ENCODE data around the gene TSC22D1. TPM values are rescaled to one million over a fixed set of nuclear protein-coding genes. Genes with fewer than 3 reads are reported as not detected.

The TSC22D1 gene
- total RNA-seq, 4 donors from 2014 or later, result 48.8 to 138 (median 92.7) TPM

DNA sequence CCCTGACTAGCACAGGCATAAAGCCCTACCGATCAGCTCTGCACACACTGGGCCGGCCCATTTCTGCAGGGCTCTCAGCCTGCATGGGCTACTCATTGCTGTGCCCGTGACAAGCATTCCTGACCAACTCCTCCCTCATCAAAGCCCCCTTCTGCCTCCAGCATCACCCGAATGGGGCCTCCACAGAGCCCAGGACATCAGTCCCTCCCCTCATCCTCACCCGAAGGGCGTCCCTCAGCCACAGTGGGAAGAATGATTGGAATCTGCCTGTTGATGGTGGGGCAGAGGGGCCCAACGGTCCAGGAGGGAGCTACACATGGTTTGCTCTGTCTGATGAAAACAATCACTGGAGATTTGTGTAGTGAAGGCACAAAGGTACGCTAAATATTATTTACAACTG, 158.7 kb downstream of the TSC22D1 start:
- TF ChIP-seq, protein P1, sequence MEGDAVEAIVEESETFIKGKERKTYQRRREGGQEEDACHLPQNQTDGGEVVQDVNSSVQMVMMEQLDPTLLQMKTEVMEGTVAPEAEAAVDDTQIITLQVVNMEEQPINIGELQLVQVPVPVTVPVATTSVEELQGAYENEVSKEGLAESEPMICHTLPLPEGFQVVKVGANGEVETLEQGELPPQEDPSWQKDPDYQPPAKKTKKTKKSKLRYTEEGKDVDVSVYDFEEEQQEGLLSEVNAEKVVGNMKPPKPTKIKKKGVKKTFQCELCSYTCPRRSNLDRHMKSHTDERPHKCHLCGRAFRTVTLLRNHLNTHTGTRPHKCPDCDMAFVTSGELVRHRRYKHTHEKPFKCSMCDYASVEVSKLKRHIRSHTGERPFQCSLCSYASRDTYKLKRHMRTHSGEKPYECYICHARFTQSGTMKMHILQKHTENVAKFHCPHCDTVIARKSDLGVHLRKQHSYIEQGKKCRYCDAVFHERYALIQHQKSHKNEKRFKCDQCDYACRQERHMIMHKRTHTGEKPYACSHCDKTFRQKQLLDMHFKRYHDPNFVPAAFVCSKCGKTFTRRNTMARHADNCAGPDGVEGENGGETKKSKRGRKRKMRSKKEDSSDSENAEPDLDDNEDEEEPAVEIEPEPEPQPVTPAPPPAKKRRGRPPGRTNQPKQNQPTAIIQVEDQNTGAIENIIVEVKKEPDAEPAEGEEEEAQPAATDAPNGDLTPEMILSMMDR (IDR thresholded peaks at IDR 0.05), result no peak
- ATAC-seq (ENCODE audit: low FRiP score) (no peak), DNase-seq (ENCODE audit: low spot score) (no peak)

DNA sequence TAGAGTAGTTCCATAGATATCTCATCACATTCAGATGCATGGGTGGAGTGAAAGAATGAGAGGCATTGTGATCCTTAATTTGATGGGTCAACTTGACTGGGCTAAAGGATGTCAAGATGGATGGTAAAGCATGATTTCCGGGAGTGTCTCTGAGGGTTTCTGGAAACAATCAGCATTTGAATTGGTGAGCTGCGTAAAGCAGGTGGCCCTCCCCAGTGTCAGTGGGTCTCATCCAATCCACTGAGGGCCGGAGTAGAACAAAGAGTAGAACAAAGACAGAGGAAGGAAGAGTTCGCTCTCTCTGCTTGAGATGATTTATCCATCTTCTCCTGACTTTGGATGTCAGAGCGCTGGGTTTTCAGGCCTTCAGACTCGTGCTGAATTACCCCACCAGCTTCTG, 159.4 kb downstream of the TSC22D1 start:
- DNase-seq (ENCODE audit: low spot score) (no peak), ATAC-seq (ENCODE audit: low FRiP score) (no peak)
- TF ChIP-seq, protein P1 (IDR thresholded peaks at IDR 0.05), result no peak

DNA sequence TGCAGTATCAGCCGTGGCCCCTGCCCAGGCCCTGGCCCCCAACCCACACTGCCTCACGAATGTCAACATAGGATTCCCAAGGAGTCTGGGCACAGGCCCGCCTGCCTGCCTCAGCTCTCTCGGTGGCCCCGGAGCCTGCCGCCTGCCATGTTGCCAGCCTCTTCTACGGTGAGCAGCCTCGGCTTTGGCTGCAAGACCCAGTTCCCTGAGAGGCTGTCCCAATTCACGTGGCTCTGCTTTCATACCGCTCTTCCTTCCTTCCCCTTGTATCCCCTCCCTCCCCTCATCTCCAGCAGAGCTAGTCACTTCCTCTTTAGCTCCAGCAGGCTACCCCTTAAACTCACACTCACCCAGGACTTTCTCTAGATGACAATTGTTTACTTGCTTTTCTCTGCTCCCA, 159.8 kb downstream of the TSC22D1 start:
- DNase-seq (ENCODE audit: low spot score) (no peak), ATAC-seq (ENCODE audit: low FRiP score) (no peak)
- TF ChIP-seq, protein P1 (IDR thresholded peaks at IDR 0.05), result no peak

DNA sequence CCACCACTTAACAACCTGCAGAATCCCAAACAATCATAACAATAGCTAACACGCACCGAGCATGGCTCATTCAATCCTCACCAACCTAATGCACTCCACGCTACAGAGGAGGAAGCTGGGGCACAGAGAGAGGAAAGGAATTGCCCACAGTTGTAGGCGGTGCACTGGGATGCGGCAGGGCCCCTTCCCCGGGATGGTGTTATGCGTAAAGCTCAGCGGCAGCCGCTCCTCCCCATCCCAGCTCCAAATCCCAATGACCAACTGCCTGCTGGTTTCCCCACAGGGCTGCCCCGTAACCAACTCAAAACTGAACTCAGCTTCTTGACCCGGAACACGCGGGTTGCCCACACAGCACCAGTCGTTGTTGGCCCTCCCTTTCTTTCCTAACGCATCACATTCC, 160.3 kb downstream of the TSC22D1 start:
- TF ChIP-seq, protein P1 (IDR thresholded peaks at IDR 0.05), result no peak
- ATAC-seq (ENCODE audit: low FRiP score) (no peak), DNase-seq (ENCODE audit: low spot score) (no peak)

DNA sequence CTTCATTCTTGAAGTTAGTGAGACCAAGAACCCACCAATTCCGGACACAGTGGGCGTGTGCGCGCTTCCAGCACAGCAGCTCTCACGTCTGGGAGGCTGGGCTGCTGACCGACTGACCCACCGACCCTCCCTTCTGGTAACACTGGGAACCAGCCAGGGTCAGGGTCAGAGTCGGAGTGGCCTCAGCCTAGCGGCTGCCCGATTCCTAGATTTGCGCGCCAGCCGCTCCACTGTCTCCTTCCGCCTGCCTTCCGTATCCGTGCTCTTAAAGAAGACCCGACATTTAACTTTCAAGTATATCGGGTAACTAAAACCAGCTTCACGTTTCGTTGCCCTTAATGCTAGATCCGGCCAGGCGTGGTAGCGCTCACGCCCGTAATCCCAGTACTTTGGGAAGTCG, 161.4 kb downstream of the TSC22D1 start:
- TF ChIP-seq, protein P1 (IDR thresholded peaks at IDR 0.05), result no peak
- ATAC-seq (ENCODE audit: low FRiP score), result no peak
- no peak for DNase-seq (ENCODE audit: low spot score)

DNA sequence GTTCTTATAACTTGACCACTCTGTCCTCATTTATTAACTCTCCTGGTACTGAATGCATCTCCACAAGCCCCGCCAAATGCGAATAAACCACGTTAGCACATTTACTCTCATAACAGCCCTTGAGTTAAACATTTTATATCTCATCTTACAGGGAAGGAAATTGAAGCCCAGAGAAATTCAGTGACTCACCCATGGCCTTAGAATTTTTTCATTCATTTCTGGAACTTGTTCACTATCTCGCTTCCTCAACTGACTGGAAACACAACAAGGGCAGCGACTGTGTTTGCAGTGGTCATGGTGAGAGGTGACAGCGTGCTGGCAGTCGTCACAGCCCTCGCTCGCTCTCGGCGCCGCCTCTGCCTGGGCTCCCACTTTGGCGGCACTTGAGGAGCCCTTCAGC, 163.0 kb downstream of the TSC22D1 start:
- no peak for DNase-seq (ENCODE audit: low spot score)
- TF ChIP-seq, protein P1 (IDR thresholded peaks at IDR 0.05), result no peak
- ATAC-seq (ENCODE audit: low FRiP score), result no peak

DNA sequence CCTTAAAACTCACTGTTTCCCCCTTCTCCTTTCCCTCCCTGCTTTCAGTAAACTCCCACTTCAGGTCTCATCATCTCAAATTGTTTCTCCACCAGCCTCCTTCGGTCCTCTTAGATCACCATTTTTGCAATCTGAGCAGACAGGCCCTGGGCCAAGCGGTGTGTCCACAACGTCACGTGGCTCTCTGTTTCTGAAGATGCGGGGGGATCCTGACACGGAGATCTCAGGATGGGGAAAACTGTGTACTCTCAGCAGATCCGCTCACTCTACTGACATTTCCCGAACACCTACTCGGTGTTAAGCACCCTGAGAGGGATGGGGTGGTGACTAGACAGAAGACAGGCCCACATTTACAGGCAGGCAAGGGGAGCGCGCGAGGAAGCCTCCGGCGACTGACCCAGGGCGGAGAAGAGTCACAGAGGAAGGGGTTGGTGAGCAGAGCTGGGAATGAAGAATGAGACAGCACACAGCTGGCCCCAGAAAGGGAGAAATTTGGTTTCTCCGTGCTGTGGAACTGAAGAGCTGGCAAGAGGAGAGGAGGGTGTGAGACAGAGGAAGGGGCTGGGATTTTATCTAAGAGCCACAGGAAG, 163.7 kb downstream of the TSC22D1 start:
- ATAC-seq (ENCODE audit: low FRiP score) (no peak), DNase-seq (ENCODE audit: low spot score) (no peak)
- TF ChIP-seq, protein P1 (IDR thresholded peaks at IDR 0.05), result no peak

Measured in omental fat pad (tissue), 4 donors.